Nephron progenitor cell (in vitro differentiated cells): Measurements from ENCODE around the gene ACP2.

ENCODE experiments used
- DNase-seq: peaks from one replicate; pipeline ENCODE4 v3.0.0; 2021
- H3K27ac Mint-ChIP-seq: 2 replicates; pipeline ENCODE4 v1.8.0; 2021; ENCODE audit warnings: mild to moderate bottlenecking, moderate library complexity, mixed read lengths
- H3K27me3 Mint-ChIP-seq: 2 replicates; pipeline ENCODE4 v1.8.0; 2021; ENCODE audit warnings: mild to moderate bottlenecking, low read depth, mixed read lengths; ENCODE audit not compliant: poor library complexity
- H3K36me3 Mint-ChIP-seq: 2 replicates; pipeline ENCODE4 v1.8.0; 2021; ENCODE audit warnings: low read depth, mixed read lengths
- H3K4me1 Mint-ChIP-seq: 2 replicates; pipeline ENCODE4 v1.8.0; 2021; ENCODE audit warnings: mixed read lengths
- H3K4me3 Mint-ChIP-seq: 2 replicates; pipeline ENCODE4 v1.8.0; 2021; ENCODE audit warnings: mild to moderate bottlenecking, moderate library complexity, mixed read lengths
- H3K9me3 Mint-ChIP-seq: 2 replicates; pipeline ENCODE4 v1.8.0; 2021; ENCODE audit warnings: mild to moderate bottlenecking, moderate library complexity, mixed read lengths
- TF ChIP-seq, protein P1 (sequence below): fragments of 200-600 bp; sonication (generic); IDR thresholded peaks from 2 replicates; pipeline ENCODE4 v1.5.0; 2021; ENCODE audit warnings: antibody characterized with exemption

The ACP2 gene

DNA sequence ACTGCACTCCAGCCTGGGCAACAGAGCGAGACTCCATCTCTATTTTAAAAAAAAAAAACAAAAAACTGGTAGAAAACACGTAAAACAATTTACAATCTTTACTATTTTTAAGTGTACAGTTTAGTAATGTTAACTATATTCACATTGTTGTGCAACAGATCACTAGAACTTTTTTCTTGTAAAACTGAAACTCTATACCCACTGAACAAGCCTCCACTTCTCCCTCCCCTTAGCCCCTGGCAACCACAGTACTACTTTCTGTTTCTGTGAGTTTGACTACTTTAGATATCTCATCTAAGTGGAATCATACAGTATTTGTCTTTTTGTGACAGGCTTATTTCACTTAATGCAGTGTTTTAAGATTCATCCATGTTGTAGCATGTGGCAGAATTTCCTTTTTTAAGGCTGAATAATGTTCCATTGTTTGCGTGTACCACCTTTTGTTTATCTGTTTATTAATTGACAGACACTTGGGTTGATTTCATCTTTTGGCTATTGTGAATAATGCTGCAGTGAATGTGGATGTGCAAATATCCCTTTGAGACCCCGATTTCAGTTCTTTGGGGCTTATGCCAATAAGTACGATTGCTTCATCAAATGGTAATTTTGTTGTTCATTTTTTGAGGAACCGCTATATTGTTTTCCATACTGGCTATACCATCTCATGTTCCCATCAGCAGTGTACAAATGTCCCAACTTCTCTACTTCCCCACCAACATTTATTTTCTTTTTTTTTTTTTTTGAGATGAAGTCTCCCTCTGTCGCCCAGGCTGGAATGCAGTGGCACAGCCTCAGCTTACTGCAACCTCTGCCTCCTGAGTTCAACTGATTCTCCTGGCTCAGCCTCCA, 22.8 kb downstream of the ACP2 start:
- Mint-ChIP-seq H3K4me3 (no peak overlapping the region), H3K36me3 (peaks cover 66% of the 10 kb centered on the region), H3K27me3 (peaks cover 3% of the 10 kb centered on the region), H3K4me1 (no peaks in the 10 kb centered on the region), H3K9me3 (no peaks in the 10 kb centered on the region), H3K27ac (peak overlapping the region; percentile 81)
- DNase-seq: no peak
- TF ChIP-seq, protein P1, sequence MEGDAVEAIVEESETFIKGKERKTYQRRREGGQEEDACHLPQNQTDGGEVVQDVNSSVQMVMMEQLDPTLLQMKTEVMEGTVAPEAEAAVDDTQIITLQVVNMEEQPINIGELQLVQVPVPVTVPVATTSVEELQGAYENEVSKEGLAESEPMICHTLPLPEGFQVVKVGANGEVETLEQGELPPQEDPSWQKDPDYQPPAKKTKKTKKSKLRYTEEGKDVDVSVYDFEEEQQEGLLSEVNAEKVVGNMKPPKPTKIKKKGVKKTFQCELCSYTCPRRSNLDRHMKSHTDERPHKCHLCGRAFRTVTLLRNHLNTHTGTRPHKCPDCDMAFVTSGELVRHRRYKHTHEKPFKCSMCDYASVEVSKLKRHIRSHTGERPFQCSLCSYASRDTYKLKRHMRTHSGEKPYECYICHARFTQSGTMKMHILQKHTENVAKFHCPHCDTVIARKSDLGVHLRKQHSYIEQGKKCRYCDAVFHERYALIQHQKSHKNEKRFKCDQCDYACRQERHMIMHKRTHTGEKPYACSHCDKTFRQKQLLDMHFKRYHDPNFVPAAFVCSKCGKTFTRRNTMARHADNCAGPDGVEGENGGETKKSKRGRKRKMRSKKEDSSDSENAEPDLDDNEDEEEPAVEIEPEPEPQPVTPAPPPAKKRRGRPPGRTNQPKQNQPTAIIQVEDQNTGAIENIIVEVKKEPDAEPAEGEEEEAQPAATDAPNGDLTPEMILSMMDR: no peak

DNA sequence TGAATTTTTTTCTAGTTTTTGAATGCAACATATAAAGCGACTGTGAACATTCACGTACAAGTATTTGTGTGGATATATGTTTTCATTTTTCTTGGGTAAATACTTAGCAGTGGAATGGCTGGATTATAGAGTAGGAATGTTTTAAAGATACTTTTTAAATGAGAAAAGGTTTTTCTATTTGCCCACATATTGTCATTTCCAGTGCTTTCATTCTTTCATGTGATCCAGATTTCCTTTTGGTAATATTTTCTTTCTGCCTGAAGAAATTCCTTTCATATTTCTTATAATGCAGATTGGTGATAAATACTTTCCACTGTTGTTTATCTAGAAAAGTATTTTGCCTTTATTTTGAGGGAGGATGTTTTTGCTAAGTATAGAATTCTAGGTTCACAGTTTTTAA, 25.9 kb downstream of the ACP2 start:
- Mint-ChIP-seq H3K4me1 (peaks cover 19% of the 10 kb centered on the region), H3K9me3 (no peaks in the 10 kb centered on the region), H3K4me3 (no peak overlapping the region), H3K36me3 (peaks cover 75% of the 10 kb centered on the region), H3K27ac (no peak overlapping the region), H3K27me3 (peaks cover 8% of the 10 kb centered on the region)
- TF ChIP-seq, protein P1: no peak
- no peak for DNase-seq

DNA sequence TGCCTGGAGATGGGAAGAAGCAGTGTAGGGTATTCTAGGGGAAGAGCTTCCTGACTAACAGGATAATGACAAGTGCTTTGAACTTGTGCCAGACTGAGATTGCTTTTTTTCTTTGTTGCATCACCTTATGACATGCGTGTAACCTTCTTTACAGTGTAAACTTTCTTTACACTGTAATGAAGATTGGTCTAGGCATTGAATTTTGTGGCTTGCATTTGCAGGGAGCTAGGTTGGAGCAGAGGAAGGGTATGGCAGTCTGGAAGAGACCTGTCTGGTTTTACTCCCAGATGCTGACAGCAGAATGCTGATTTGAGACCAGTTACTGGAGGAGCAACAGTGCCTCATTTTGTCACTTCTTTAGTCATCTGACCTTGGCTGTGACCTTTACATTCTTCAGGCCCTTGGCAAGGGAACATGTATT, 28.2 kb downstream of the ACP2 start:
- H3K4me3 Mint-ChIP-seq: no peak overlapping the region
- peaks cover 59% of the 10 kb centered on the region for H3K36me3 Mint-ChIP-seq
- H3K9me3 Mint-ChIP-seq: no peaks in the 10 kb centered on the region
- DNase-seq: no peak
- peak overlapping the region; percentile 78 for H3K27ac Mint-ChIP-seq
- H3K27me3 Mint-ChIP-seq: peaks cover 8% of the 10 kb centered on the region
- peaks cover 36% of the 10 kb centered on the region for H3K4me1 Mint-ChIP-seq
- TF ChIP-seq, protein P1: no peak

DNA sequence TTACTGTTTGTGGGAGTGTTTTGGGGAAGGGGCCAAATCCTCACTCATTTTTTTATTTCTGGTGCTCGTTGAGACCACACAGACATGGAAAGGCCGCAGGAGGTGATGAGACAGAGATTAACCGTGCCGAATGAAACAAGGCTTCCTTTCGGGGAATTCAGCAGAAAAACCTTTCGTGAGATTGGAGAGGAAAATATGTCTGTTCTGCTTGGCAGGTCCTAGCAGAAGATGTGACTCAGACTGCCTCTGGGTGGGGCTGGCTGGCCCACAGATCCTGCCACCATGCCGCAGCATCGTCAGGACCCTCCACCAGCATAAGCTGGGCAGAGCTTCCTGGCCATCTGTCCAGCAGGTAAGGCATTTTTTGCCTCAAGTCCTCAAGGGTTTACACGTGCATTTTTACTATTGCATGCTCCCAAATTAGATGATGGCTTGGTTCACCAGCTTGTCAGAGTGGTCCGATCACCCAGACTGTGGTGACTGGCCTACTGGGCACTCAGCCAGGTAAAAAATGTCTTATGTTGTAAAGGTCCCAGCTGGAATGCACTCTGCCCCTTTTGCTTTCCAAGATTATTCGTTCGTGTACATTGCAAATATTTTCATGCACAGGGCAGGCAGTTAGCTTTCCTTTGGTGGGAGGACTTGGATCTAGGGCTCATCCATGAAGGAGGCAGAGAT, 32.4 kb downstream of the ACP2 start:
- TF ChIP-seq, protein P1: no peak
- Mint-ChIP-seq H3K4me1 (peaks cover 42% of the 10 kb centered on the region), H3K9me3 (no peaks in the 10 kb centered on the region), H3K4me3 (peak overlapping the region; percentile 87), H3K27me3 (peaks cover 8% of the 10 kb centered on the region), H3K27ac (peak overlapping the region; percentile 53), H3K36me3 (peaks cover 32% of the 10 kb centered on the region)
- no peak for DNase-seq

DNA sequence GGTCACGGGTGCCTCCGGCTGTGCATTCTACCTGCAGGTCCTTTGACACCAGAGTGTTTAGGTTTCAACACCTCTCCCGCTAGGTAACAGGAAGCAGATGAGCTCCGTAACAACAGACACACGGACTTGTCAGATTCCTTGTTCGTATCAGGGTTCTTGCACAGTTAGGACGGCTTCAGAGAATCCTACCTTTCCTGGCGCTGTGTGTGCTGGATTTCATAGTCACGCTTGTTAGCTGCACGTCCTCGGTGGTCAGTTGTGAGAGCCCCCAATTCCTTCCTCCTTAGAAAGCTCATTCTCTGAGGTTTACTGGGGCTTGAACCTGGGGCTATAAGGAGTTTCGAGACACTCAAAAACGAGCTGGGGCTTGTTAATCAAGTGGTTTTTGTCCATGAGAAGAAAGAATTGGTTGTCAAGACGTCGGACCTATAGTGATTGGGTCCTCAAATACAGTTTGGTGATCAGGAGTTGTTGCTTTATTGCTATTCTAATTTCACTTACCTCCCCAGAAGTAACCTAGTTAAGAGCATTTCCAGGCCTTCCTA, 33.2 kb downstream of the ACP2 start:
- Mint-ChIP-seq H3K4me3 (peak overlapping the region; percentile 87), H3K36me3 (peaks cover 29% of the 10 kb centered on the region), H3K27ac (peak overlapping the region; percentile 77), H3K27me3 (peaks cover 8% of the 10 kb centered on the region), H3K4me1 (peaks cover 40% of the 10 kb centered on the region), H3K9me3 (no peaks in the 10 kb centered on the region)
- peak; percentile 14 for DNase-seq
- TF ChIP-seq, protein P1: no peak
